Left lung (tissue), 10 donors: ENCODE data around the gene DNAI4. TPM values are rescaled to one million over a fixed set of nuclear protein-coding genes. Genes with fewer than 3 reads are reported as not detected.
"Not testable (repeated sequence)": the region's sequence is repeated elsewhere in the genome, so short reads cannot be mapped to it uniquely, and the experiment has no call there.

Source experiments
- ATAC-seq: fragments of 200-7000 bp; cut with Tn5 transposase; one replicate; pipeline ENCODE4 v1.9.1; 2020; ENCODE audit warnings: moderate library complexity
- DNase-seq, 4 donors: peaks; one replicate each; pipeline ENCODE4 v3.0.0-alpha.2; 2013 to 2020
- H3K27ac ChIP-seq, 2 donors: fragments of 200-600 bp; sonication (generic) in 1 of 2; one replicate each; pipeline versions ENCODE4 v1.5.0 to v1.8.0; 2020 to 2021
- H3K27me3 ChIP-seq, 2 donors: fragments of 200-600 bp; sonication (generic) in 1 of 2; one replicate each; pipeline versions ENCODE4 v1.5.0 to v1.8.0; 2020 to 2021
- H3K36me3 ChIP-seq, 2 donors: fragments of 200-600 bp; sonication (generic) in 1 of 2; one replicate each; pipeline versions ENCODE4 v1.5.0 to v1.8.0; 2020 to 2021
- H3K4me1 ChIP-seq, 2 donors: fragments of 200-600 bp; one replicate each; pipeline ENCODE4 v1.8.0; 2021
- H3K4me3 ChIP-seq, 2 donors: fragments of 200-600 bp; sonication (generic) in 1 of 2; one replicate each; pipeline versions ENCODE4 v1.5.0 to v1.8.0; 2020 to 2021; ENCODE audit warnings: mild to moderate bottlenecking in 1 of 2
- H3K9me3 ChIP-seq, 2 donors: fragments of 200-600 bp; sonication (generic) in 1 of 2; one replicate each; pipeline versions ENCODE4 v1.5.0 to v1.8.0; 2020 to 2021
- CTCF ChIP-seq, 2 donors: fragments of 200-600 bp; sonication (generic) in 1 of 2; IDR thresholded peaks; one replicate each; pipeline versions ENCODE4 v1.5.0 to v1.8.0; 2021; ENCODE audit warnings: antibody characterized with exemption in 2 of 2
- intact Hi-C, 2 donors: fragments of 100-400 bp; cut with DNase I; formaldehyde crosslinking; loops; one replicate each; pipeline versions ENCODE4 v1.11.2 to v1.14.2; 2022
- polyA plus RNA-seq, 6 donors: library from polyadenylated mRNA; unstranded; fragments of 120-200 nt; gene quantifications; one replicate each; pipeline ENCODE4 v1.2.1, GENCODE V29; 2013; ENCODE audit not compliant: insufficient read length in 6 of 6
- total RNA-seq, 2 donors: library from RNA; stranded (reverse); fragmentation: NEBNext Ultra II Directional; extraction: Animal tissue kit (Norgen Biotek cat#: 25700); gene quantifications; one replicate each; pipeline ENCODE4 v1.2.1, GENCODE V29; 2021
- donor health status: DM: no; HTN: yes; CAD: no.
- donor health status: DM: no; HTN: no; CAD: no.

The DNAI4 gene
- total and polyA plus RNA-seq, 8 donors: 6.5 to 13.9 (median 11.8) TPM

GRCh38 chr1:66787641-66788040 is 137.0 kb downstream of the DNAI4 start:
- TF ChIP-seq CTCF (IDR thresholded peaks at IDR 0.05): no peak

GRCh38 chr1:66785800-66786199 is 138.9 kb downstream of the DNAI4 start:
- H3K27ac ChIP-seq, DNase-seq, ATAC-seq, H3K27me3 ChIP-seq, intact Hi-C loops, H3K9me3 ChIP-seq, H3K4me1 ChIP-seq, H3K36me3 ChIP-seq, H3K4me3 ChIP-seq: not testable (repeated sequence)

More at GRCh38 chr1:66787641-66788040, 137.0 kb downstream of the DNAI4 start:
- ATAC-seq (no peak), DNase-seq (no peak)
- Histone ChIP-seq H3K27me3 (no peaks in the 10 kb centered on the region), H3K4me3 (no peak overlapping the region), H3K36me3 (no peaks in the 10 kb centered on the region), H3K9me3 (no peaks in the 10 kb centered on the region), H3K27ac (no peak overlapping the region), H3K4me1 (no peaks in the 10 kb centered on the region)
- intact Hi-C loops: no loop called here

- intact Hi-C loops: no loop called here
- no peak for ATAC-seq
Measured at GRCh38 chr1:66779475-66780078, 145.1 kb downstream of the DNAI4 start.

GRCh38 chr1:66778969-66779368 is 145.7 kb downstream of the DNAI4 start:
- ATAC-seq (no peak), DNase-seq (no peak)
- Histone ChIP-seq H3K27ac (no peak overlapping the region), H3K4me3 (no peak overlapping the region), H3K27me3 (no peaks in the 10 kb centered on the region), H3K36me3 (no peaks in the 10 kb centered on the region), H3K9me3 (no peaks in the 10 kb centered on the region), H3K4me1 (no peaks in the 10 kb centered on the region)
- no peak for TF ChIP-seq CTCF (IDR thresholded peaks at IDR 0.05)
- intact Hi-C loops: no loop called here

More at GRCh38 chr1:66779475-66780078, 145.1 kb downstream of the DNAI4 start:
- Histone ChIP-seq H3K27ac (no peak overlapping the region), H3K4me3 (no peak overlapping the region), H3K36me3 (no peaks in the 10 kb centered on the region), H3K4me1 (no peaks in the 10 kb centered on the region), H3K9me3 (no peaks in the 10 kb centered on the region), H3K27me3 (no peaks in the 10 kb centered on the region)
- DNase-seq: no peak
- TF ChIP-seq CTCF (IDR thresholded peaks at IDR 0.05): no peak

- intact Hi-C loops: no loop called here
- no peak for TF ChIP-seq CTCF (IDR thresholded peaks at IDR 0.05)
- no peaks in the 10 kb centered on the region for H3K36me3 ChIP-seq
- no peak for DNase-seq
- ATAC-seq: no peak
- no peak overlapping the region for H3K4me3 ChIP-seq
- H3K27me3 ChIP-seq: no peaks in the 10 kb centered on the region
- H3K4me1 ChIP-seq: no peaks in the 10 kb centered on the region
- no peak overlapping the region for H3K27ac ChIP-seq
- H3K9me3 ChIP-seq: no peaks in the 10 kb centered on the region
Measured at GRCh38 chr1:66778266-66778665, 146.4 kb downstream of the DNAI4 start.

- no peaks in the 10 kb centered on the region for H3K27me3 ChIP-seq
- no peak for ATAC-seq
Measured at GRCh38 chr1:66777831-66778230, 146.8 kb downstream of the DNAI4 start.

More at GRCh38 chr1:66777831-66778230, 146.8 kb downstream of the DNAI4 start:
- no peak for DNase-seq
- H3K4me3 ChIP-seq: no peak overlapping the region
- H3K27ac ChIP-seq: no peak overlapping the region
- intact Hi-C loops: no loop called here
- no peaks in the 10 kb centered on the region for H3K4me1 ChIP-seq
- H3K9me3 ChIP-seq: no peaks in the 10 kb centered on the region
- no peak for TF ChIP-seq CTCF (IDR thresholded peaks at IDR 0.05)
- H3K36me3 ChIP-seq: no peaks in the 10 kb centered on the region
